ENCODE data around the gene ARHGAP6.

ARHGAP6 gene

GRCh38 chrX:11665168-11666111, at the start of gene ARHGAP6:
ARHGAP6 (minus strand) TSS chrX:11665920; CDS start chrX:11664828, 1,092 bp downstream.
- no peak within 1 kb of the TSS for H3K27ac ChIP-seq
- no peak for DNase-seq (ENCODE audit: low read depth, low spot score)

- no peak for DNase-seq (ENCODE audit: low read depth, low spot score)
- no peak overlapping the region for H3K27ac ChIP-seq
Measured at GRCh38 chrX:11704725-11705495, 39.2 kb upstream of the ARHGAP6 start.

- no peak overlapping the region for H3K27ac ChIP-seq
- DNase-seq (ENCODE audit: low read depth, low spot score), result no peak
Measured at GRCh38 chrX:11703855-11704254, 38.1 kb upstream of the ARHGAP6 start.

- no peak overlapping the region for H3K27ac ChIP-seq
- DNase-seq (ENCODE audit: low read depth, low spot score), result no peak
Measured at GRCh38 chrX:11702965-11703631, 37.4 kb upstream of the ARHGAP6 start.

- no peak overlapping the region for H3K27ac ChIP-seq
- no peak for DNase-seq (ENCODE audit: low read depth, low spot score)
Measured at GRCh38 chrX:11702420-11702819, 36.7 kb upstream of the ARHGAP6 start.

GRCh38 chrX:11698702-11699101, 33.0 kb upstream of the ARHGAP6 start:
- no peak for DNase-seq (ENCODE audit: low read depth, low spot score)
- no peak overlapping the region for H3K27ac ChIP-seq

GRCh38 chrX:11688201-11688600, 22.5 kb upstream of the ARHGAP6 start:
- no peak overlapping the region for H3K27ac ChIP-seq

GRCh38 chrX:11687157-11687556, 21.4 kb upstream of the ARHGAP6 start:
- DNase-seq (ENCODE audit: low read depth, low spot score), result no peak
- H3K27ac ChIP-seq, result no peak overlapping the region

More at GRCh38 chrX:11688201-11688600, 22.5 kb upstream of the ARHGAP6 start:
- DNase-seq (ENCODE audit: low read depth, low spot score), result no peak

GRCh38 chrX:11683057-11683456, 17.3 kb upstream of the ARHGAP6 start:
- no peak overlapping the region for H3K27ac ChIP-seq
- no peak for DNase-seq (ENCODE audit: low read depth, low spot score)

- H3K27ac ChIP-seq, result no peak overlapping the region
- DNase-seq (ENCODE audit: low read depth, low spot score), result no peak
Measured at GRCh38 chrX:11678158-11678557, 12.4 kb upstream of the ARHGAP6 start.

- no peak for DNase-seq (ENCODE audit: low read depth, low spot score)
- H3K27ac ChIP-seq, result no peak overlapping the region
Measured at GRCh38 chrX:11672213-11672612, 6.5 kb upstream of the ARHGAP6 start.

GRCh38 chrX:11670316-11670715, 4.6 kb upstream of the ARHGAP6 start:
- no peak overlapping the region for H3K27ac ChIP-seq
- no peak for DNase-seq (ENCODE audit: low read depth, low spot score)

- no peak for DNase-seq (ENCODE audit: low read depth, low spot score)
- H3K27ac ChIP-seq, result no peak overlapping the region
Measured at GRCh38 chrX:11666952-11667685, 1.4 kb upstream of the ARHGAP6 start.

GRCh38 chrX:11666164-11666563, 444 bp upstream of the ARHGAP6 start:
- H3K27ac ChIP-seq, result no peak overlapping the region
- DNase-seq (ENCODE audit: low read depth, low spot score), result no peak

GRCh38 chrX:11664211-11665167, 1.2 kb downstream of the ARHGAP6 start:
- no peak overlapping the region for H3K27ac ChIP-seq

GRCh38 chrX:11663875-11664210, 1.9 kb downstream of the ARHGAP6 start:
- DNase-seq (ENCODE audit: low read depth, low spot score), result no peak
- H3K27ac ChIP-seq, result no peak overlapping the region

More at GRCh38 chrX:11664211-11665167, 1.2 kb downstream of the ARHGAP6 start:
- DNase-seq (ENCODE audit: low read depth, low spot score), result no peak

GRCh38 chrX:11655282-11656015, 10.3 kb downstream of the ARHGAP6 start:
- no peak for DNase-seq (ENCODE audit: low read depth, low spot score)
- no peak overlapping the region for H3K27ac ChIP-seq
